Measurements from ENCODE around the gene AUTS2. TPM values are rescaled to one million over a fixed set of nuclear protein-coding genes. Genes with fewer than 3 reads are reported as not detected.

Gene AUTS2
- total RNA-seq, 1 experiment from 2014 or later: 4.6 TPM

- DNase-seq (ENCODE audit: low read depth): no peak
Measured at GRCh38 chr7:69845721-69846495, 247.6 kb downstream of the AUTS2 start.

- DNase-seq (ENCODE audit: low read depth): no peak
Measured at GRCh38 chr7:69847921-69848612, 249.8 kb downstream of the AUTS2 start.

- no peak for DNase-seq (ENCODE audit: low read depth)
Measured at GRCh38 chr7:69849268-69849667, 251.0 kb downstream of the AUTS2 start.

- DNase-seq (ENCODE audit: low read depth): no peak
Measured at GRCh38 chr7:69857014-69857413, 258.7 kb downstream of the AUTS2 start.

DNA sequence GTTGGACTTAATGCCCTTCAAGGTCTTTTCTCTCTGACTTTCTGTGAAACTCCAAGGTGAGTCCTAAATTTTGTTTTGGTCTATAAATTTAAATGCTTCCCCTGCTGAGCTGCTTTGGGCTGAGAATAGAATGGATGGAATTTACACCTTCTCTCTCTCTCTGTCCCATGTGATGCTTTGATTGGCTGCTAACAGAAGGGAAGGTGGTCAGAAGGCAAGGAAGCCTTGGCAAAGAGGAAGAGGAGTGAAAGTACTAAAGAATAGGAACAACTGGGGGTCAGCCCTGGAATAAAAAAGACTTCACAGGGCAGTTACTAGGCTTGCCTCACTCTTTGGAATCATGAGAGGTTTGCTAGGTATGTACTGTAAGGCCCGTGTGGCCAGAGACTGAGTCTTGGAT is 260.2 kb downstream of the AUTS2 start:
- DNase-seq (ENCODE audit: low read depth): no peak

GRCh38 chr7:69859342-69859741 is 261.1 kb downstream of the AUTS2 start:
- no peak for DNase-seq (ENCODE audit: low read depth)

DNA sequence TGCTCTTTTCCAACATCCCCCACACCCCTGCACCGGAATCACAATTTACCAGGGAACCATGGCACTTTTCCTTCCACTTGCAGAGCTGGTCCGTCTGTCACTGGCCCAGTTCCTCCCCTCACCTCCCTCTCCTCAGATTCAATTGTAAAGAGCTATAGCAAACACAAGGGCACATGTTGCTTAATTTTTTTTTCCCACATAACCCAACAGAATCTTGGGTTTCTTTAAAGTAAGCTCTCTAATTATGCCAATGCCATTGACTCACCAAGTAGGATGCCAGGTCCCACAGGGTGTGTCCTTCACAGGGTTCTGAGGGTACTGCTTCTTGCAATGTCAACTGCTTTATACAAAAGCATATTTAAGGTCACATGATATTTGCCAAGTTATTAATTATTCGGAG is 262.2 kb downstream of the AUTS2 start:
- no peak for DNase-seq (ENCODE audit: low read depth)

- no peak for DNase-seq (ENCODE audit: low read depth)
Measured at GRCh38 chr7:69860941-69861622, 262.8 kb downstream of the AUTS2 start.

DNA sequence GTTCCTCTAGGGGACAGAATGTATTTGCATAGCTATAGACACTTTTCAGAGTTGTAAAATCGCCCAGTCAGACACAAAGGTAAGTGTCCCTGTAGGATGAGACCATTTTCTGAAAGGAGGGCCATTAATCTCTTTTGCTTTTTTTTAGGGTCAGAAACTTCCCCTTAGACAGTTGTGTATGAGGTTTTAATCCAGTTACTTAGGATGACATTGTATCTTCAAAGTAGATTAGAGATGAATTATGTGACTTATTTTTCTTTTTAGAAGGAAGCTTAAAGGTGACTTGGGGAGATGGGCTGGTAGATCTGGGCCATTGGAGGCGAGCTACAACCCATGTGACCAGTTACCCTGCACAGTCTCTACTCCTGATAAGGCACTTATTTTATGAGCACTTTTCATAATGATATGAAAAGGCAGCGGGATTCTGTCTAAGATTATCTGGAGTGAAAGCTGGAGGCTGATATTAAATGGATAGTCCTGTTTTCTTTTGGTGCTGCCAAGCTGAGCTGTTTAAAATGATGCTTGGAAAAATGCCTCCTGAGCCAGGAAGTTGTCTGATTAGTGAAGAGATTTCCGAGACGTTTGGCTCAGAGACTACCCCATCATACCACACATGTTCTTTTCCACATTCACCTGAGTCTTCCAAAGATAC is 264.3 kb downstream of the AUTS2 start:
- DNase-seq (ENCODE audit: low read depth): no peak

DNA sequence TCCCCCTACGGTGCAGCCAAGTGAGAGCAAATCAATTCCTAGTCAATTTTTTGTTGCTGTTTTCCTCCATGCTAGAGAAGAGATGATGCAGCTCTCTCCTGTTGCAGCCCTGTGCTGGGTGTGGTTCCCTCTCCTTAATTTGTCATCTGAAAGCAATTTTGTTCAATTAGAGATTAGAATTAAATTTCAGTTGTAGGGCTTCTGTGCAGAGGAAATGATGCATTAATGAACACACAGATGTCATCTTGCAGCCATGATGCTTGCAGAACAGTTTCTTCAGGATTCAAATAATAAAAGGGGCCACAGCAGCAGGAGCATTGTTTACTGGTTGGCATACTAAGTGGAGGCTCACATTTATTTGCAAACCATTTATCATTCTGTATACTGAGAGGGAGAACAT is 266.0 kb downstream of the AUTS2 start:
- DNase-seq (ENCODE audit: low read depth): no peak

GRCh38 chr7:69864822-69865221 is 266.5 kb downstream of the AUTS2 start:
- no peak for DNase-seq (ENCODE audit: low read depth)

GRCh38 chr7:69868921-69869320 is 270.6 kb downstream of the AUTS2 start:
- no peak for DNase-seq (ENCODE audit: low read depth)

- no peak for DNase-seq (ENCODE audit: low read depth)
Measured at GRCh38 chr7:69871213-69871885, 273.1 kb downstream of the AUTS2 start.

DNA sequence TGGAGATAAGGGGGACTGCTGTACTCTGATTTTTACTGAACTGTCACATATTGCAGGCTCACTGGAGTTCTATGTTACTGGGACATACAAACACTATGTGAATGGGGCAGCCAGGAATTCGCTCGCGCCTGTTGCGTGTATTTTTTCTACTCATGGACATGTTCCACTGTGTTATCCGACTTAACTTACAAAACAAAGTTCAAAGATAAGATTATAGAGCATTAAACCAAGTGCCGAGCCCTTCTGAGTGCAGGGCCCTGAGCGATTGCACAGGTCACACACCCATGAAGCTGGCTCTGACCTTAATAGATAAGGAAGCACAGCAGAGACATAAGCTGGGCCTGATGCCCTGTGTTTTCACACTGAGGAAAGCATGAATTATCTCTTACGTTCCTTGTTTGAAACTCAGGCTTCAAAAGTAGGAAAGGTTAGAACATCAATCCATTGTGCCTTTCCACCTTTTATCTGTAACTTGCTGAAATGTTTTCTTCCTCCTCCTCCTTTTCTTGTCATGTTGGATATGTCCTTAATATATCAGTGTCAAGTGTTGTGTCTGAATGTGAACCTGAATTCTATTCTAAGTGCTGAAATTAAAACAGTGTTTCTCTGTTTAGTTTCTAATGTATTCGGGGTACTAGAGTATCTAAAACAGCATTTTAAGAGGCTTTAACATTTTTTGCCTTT is 273.8 kb downstream of the AUTS2 start:
- no peak for DNase-seq (ENCODE audit: low read depth)

DNA sequence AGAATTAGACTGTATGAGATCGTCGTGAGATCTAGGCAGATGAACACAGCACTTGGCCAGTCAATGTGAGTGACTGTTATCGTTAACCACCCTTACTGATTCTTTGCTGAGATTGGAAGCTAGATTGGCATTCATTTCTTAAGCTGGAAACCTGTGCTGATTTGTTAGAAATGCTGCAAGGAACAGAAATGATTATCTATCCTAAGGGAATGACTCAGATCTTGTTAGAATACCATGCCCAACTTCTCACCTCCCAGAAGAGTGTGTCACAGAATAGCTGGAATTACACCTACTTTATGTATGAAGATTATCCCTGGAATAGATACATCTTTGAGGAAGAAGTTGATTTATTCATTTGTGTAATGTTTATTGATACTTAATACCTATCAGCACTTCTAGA is 275.2 kb downstream of the AUTS2 start:
- DNase-seq (ENCODE audit: low read depth): no peak

DNA sequence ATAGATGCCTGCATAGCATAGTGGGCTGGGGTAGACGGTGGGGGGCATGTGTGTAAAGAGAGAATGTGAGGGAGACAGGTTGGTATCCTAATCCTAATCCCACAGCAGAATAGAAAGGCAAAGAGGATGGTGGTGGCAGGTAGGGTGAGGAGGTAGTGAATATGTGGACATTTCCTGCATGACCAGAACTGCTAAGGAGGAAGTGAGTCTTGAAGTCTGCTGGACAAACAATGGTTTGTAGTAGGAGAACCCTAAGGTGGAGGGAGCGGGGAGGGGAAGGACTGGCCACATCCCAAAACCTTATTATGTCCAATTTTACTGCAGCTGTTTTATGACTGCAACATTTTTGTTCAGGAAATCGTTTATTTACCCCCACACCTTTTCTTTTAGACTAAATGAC is 279.7 kb downstream of the AUTS2 start:
- no peak for DNase-seq (ENCODE audit: low read depth)

GRCh38 chr7:69878591-69878990 is 280.3 kb downstream of the AUTS2 start:
- DNase-seq (ENCODE audit: low read depth): no peak

GRCh38 chr7:69879989-69880388 is 281.7 kb downstream of the AUTS2 start:
- no peak for DNase-seq (ENCODE audit: low read depth)

- DNase-seq (ENCODE audit: low read depth): no peak
Measured at GRCh38 chr7:69880840-69881239, 282.6 kb downstream of the AUTS2 start.

DNA sequence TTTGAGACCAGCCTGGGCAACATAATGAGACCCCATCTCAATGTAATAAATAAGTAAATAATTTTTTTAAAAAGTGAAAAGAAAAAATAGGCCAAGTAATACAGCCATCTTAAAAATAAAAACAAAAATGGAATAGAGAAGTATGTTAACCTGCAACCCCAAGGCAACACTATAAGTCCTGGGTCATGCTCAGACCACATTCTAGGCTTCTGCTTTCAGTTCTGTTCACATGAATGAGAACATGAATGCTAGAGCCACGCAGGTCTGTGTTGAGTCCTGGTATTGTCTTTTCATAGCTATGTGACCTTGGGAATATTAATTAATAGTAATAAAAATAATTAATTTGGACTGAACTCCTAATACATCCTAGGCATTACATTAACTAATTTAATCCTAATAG is 284.0 kb downstream of the AUTS2 start:
- no peak for DNase-seq (ENCODE audit: low read depth)

GRCh38 chr7:69883399-69883891 is 285.2 kb downstream of the AUTS2 start:
- DNase-seq (ENCODE audit: low read depth): no peak

Measured in LHCN-M2 (cell line).